MM.1S (cell line): ENCODE data around the gene ADAMTS6.

ENCODE experiments used
- CTCF ChIP-seq: fragments of 300-600 bp; sonication (generic); IDR thresholded peaks from 2 replicates; pipeline ENCODE4 v1.5.1; 2016; ENCODE audit warnings: antibody characterized with exemption, low read length, mixed read lengths
- EZH2 ChIP-seq: fragments of 300-600 bp; sonication (generic); optimal IDR thresholded peaks from 2 replicates; pipeline ENCODE3; 2017; ENCODE audit warnings: low read depth, mild to moderate bottlenecking, antibody characterized with exemption, low read length, mixed read lengths

GRCh38 chr5:65108786-65109743, 372.7 kb downstream of the ADAMTS6 start:
- TF ChIP-seq CTCF (no peak), EZH2 (no peak)
